Activated CD8-positive, alpha-beta memory T cell treated with anti-CD3 and anti-CD28 coated beads, Interleukin-2, amount 50 U/mL, for 24 hours (primary cell): ENCODE data around the gene GDPD3.
"Not testable (repeated sequence)": the region's sequence is repeated elsewhere in the genome, so short reads cannot be mapped to it uniquely, and the experiment has no call there.

Experiments used
- DNase-seq: peaks from one replicate; pipeline ENCODE4 v3.0.0-alpha.2; 2020; ENCODE audit errors: extremely low read depth

GDPD3 gene

DNA sequence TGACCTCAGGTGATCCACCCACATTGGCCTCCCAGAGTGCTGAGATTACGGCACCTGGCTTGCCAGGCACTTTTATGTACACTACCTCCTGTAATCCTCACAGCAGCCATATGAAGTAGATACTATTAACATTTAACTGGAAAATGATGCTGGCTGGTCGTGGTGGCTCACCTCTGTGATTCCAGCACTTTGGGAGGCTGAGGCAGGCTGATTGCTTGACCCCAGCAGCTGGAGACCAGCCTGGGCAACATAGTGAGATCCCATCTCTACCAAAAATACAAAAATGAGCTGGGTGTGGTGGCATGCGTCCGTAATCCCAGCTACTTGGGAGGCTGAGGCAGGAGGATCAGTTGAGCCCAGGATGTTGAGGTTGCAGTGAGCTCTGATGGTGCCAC is 11.6 kb upstream of the GDPD3 start:
- DNase-seq: no peak

DNA sequence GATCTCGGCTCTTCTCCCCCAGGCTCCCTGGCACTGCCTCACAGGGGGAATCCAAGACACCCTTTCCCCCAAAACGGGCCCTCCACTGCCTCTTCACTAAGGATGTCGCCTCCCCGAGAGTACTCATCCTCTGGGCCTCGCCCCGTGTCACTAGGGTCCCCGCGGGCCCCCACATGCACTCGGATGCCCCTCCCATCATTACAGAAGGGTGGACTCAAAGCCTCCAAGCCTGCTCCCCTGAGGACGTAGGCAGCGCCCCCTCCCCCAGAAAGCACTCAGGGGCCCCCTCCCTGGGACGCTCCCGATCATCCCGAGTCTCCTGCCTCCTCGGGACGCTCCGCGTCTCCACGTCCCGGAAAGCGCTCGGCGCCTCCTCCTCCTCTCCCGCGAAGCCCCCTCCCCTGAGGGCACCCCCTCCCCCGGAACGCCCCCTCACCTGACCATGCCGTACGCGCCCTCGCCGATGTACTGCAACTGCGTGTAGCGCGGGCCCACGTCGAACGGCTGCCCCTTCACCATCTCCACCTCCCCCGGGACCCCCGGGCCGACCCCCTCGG is 9.3 kb upstream of the GDPD3 start:
- no peak for DNase-seq

DNA sequence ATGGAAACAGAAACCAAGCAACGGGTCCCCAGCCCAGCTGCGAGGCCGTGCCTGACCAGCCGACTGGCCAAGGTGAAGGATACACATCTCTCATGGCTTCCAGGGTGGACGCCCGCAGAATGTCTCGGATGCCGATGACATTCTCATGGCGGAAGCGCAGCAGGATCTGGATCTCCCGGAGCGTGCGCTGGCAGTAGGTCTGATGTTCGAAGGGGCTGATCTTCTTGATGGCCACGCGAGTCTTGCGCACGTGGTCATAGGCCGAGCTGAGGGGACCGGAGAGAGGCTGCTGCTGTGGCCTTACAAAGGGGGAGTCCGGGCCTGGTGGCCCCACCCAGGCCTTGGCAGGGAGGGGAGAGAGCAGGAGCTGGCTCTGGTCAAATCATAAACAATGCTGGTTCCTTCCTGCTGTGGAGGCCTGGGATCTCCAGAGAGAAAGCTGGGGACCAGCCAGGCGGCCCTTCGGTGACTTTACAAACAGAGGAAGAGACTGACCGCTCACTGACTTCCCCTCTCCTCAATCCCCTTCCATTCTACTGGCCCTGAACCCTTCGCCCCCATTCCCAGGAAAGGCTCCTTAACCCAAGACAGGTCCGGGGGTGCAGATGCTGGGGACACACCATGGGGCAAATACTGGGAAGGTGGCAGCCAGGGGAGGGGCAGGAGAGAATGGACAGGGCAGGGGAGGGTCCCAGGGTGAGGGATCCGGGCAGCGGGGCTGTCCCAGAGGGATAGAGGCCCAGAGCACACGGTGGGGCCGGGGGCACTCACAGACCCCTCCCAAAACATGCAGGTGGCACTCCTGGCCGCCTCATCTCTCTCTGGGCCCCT is 8.6 kb upstream of the GDPD3 start:
- DNase-seq: no peak

- no peak for DNase-seq
Observed at GRCh38 chr16:30120340-30121105, 7.2 kb upstream of the GDPD3 start.

DNA sequence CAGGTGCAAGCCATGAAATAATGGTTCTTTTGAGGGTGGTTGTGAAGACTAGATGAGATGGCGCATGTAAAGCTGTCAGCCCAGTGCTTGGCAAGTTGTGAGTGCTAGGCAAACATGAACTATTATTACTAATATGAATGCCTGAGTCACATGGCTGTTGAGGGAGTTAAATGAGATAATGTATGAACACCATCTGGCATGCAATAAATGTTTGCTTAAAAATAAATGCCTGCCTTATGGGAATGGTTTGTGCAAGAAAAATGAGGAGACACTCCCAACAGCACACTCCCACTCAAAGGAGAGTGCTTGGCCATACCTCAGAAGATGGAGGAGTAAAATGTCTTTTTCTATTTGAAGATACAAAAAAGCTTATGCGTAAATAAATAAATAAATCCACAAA is 6.1 kb upstream of the GDPD3 start:
- no peak for DNase-seq

DNA sequence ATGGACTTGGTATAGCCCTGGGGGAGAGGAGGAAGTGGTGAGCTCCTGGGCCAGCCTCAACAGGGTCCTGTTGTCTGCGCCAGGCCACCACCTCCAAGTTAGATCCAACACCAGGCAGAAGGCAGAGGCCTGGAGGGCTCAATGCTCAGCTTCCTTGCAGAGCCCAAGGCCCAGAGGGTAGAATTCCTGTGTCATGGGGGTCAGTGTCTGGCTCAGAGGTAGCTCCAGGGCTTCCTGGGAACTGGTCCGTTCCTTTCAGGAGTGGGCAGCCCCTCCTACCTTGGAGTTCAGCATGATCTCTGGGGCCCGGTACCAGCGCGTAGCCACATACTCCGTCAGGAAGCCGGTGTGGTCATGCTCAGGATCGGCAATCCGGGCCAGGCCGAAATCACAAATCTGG is 4.4 kb upstream of the GDPD3 start:
- no peak for DNase-seq

- no peak for DNase-seq
Observed at GRCh38 chr16:30116291-30117207, 3.2 kb upstream of the GDPD3 start.

DNA sequence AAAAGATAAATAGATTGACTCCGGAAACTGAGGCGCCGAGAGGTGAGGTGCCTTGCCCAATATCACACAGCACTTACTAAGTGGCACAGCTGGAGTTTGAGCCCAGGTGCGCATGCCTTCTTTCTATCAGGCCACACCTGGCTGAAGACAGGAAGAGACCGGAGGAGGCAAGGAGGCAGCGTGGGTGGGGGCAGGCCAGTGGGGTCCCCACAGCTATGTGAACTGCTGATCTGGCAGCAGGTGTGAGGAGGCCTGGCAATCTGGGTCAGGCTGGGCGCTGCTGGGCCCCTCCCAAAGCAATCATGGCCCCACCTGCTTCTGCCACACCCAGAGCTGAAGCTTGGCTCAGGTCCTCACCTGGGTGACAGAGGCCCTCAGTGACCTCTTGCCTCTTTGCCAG is 1.9 kb upstream of the GDPD3 start:
- no peak for DNase-seq

GRCh38 chr16:30114833-30115232 is 1.5 kb upstream of the GDPD3 start:
- DNase-seq: not testable (repeated sequence)

DNA sequence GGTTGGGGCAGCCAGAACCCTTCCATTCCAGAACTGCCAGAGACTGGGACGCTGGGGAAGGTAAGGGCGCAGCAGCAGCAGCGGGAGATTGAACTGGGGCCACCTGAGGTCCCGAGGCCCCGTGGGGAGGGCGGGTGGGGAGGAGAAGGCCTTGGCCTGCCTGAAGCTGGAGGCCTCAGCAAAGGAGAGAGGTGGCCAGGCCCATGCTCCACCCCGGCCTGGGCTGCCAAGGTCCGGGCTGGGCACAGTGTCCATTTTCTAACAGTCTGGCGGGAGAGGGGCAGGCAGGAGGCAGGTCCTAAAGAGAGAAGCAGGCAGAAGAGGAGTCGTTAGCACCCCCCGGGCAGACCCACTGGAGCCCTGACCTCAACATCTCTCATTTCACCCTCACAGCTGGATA is 1.1 kb upstream of the GDPD3 start:
- DNase-seq: no peak

- no peak for DNase-seq
Observed at GRCh38 chr16:30113711-30114333, 485 bp upstream of the GDPD3 start.

DNA sequence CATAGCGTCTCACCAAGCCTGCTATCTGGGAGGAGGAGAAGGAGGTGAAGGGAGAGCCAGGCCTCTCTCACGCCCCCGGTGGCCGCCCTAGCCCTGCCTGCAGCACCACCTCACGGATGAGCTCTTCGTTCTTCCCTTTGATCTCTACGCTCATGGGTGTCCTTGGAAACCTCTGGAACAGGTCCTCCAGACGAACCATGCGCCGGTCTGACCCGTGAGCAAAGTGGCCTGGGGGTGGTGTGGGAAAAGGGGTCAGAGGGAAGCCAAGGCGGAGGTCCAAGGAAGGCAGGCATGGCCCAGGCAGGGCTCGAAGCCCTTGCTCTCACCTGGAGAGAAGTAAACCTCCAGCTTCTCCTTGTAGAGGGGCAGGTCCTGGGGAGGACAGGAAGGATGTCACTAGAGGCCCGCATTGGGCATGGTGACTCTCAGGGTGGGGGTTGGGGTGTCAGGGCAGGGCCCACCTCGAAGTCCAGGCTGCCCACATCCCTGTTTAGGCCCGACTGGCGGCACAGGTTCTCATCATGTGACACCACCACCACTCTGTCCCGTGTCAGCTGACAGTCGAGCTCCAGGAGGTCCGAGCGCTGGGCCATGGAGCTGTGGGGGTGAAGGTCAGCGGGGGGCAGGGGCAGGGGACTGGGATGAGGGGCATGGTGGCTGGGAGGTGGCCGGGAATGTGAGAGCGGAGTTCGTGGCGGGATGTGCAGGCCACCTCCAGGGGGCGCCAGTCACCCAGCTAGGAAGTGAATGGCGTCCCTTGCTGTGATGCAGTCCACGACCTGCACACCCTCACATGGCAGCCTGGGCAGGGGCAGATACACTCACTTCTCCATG is 923 bp downstream of the GDPD3 start:
- no peak for DNase-seq

- DNase-seq: no peak
Observed at GRCh38 chr16:30110661-30111060, 2.7 kb downstream of the GDPD3 start.

GRCh38 chr16:30108059-30108850 is 5.1 kb downstream of the GDPD3 start:
- DNase-seq: no peak

DNA sequence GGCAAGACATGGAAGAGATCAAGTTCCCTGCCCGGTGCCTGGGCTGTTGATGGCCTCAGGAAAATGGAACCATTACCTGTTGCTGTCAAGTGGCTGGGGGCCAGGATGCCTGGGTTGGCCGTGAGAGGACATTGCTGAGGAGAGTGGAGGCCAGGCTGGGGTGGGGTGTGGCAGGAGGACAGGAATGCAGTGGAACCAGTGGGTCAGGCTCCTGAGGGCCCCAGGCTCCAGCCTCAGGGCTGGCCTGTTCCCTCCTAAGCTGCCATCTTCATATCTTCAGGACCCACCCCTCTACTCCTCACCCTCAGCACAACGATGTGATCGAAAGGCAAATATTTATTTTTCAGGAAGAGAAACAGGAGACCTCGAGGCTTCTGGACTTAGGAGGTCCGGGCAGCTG is 8.8 kb downstream of the GDPD3 start:
- DNase-seq: no peak

DNA sequence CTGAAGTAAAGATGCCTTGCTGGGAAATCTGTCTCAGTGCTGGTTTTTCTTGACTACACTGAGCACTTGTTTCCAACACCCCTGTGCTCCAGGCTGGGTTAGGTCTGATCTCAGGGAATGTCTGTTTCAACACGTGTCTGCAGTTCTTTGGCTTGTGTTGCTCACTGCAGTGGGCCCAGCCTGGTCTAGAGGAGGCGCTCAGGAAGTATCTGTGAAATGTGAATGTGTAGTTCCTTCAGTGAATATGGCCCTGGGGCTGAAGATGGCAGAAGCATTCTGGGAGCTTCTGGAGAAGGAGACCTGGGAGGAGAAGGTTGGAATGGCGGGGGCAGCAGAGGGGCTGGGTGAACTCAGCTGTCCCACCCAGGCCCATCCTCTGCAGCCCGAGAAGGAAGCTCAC is 9.2 kb downstream of the GDPD3 start:
- DNase-seq: no peak

GRCh38 chr16:30096862-30097563 is 16.3 kb downstream of the GDPD3 start:
- no peak for DNase-seq

GRCh38 chr16:30096105-30096861 is 17.1 kb downstream of the GDPD3 start, which contains the start of gene YPEL3:
Gene YPEL3, minus strand, starts transcription at chr16:30096213. Its CDS starts 731 bp downstream, at chr16:30095482.
- peak; percentile 53 for DNase-seq
